DND-41 (cell line): ENCODE measurements around the gene WNK1.

Experiments
- ATAC-seq: fragments of 200-7000 bp; cut with Tn5 transposase; 3 replicates; pipeline ENCODE4 v1.9.1; 2021; ENCODE audit warnings: low read depth; ENCODE audit not compliant: insufficient read depth
- DNase-seq: peaks from one replicate; pipeline ENCODE4 v3.0.0-alpha.2; 2020
- H2AFZ ChIP-seq: 2 replicates; pipeline ENCODE4 v1.6.0; 2012; ENCODE audit warnings: low read depth, low read length
- H3K27ac ChIP-seq: 2 replicates; pipeline ENCODE4 v1.5.1; 2012; ENCODE audit warnings: low read length, inconsistent platforms
- H3K27me3 ChIP-seq: fragments of 200-600 bp; sonication (generic); 2 replicates; pipeline ENCODE4 v1.6.0; 2012; ENCODE audit warnings: low read length, mild to moderate bottlenecking, inconsistent platforms; ENCODE audit not compliant: insufficient read depth, poor library complexity
- H3K36me3 ChIP-seq: 2 replicates; pipeline ENCODE4 v1.5.1; 2012; ENCODE audit warnings: low read length, inconsistent platforms; ENCODE audit not compliant: insufficient read depth
- H3K4me1 ChIP-seq: 2 replicates; pipeline ENCODE4 v1.5.1; 2012; ENCODE audit warnings: mild to moderate bottlenecking, low read length; ENCODE audit not compliant: insufficient read depth
- H3K4me2 ChIP-seq: 2 replicates; pipeline ENCODE4 v1.6.0; 2012; ENCODE audit warnings: mild to moderate bottlenecking, moderate library complexity, low read length, inconsistent platforms; ENCODE audit not compliant: insufficient read depth
- H3K4me3 ChIP-seq, 2 experiments: fragments of 200-600 bp in 1 of 2; shearing (Covaris generic) in 1 of 2; 2 replicates each; pipeline ENCODE4 v1.5.1; 2012 to 2016; ENCODE audit warnings: inconsistent platforms in 2 of 2, low read length in 2 of 2, mild to moderate bottlenecking in 2 of 2, low read depth in 1 of 2, moderate library complexity in 1 of 2
- H3K79me2 ChIP-seq: 2 replicates; pipeline ENCODE4 v1.6.0; 2012; ENCODE audit warnings: low read length, inconsistent platforms; ENCODE audit not compliant: insufficient read depth
- H3K9ac ChIP-seq: 2 replicates; pipeline ENCODE4 v1.6.0; 2012; ENCODE audit warnings: low read depth, mild to moderate bottlenecking, inconsistent platforms, low read length, moderate library complexity
- H3K9me3 ChIP-seq: 2 replicates; pipeline ENCODE4 v1.5.1; 2012; ENCODE audit warnings: low read length, moderate library complexity, mild to moderate bottlenecking, inconsistent platforms; ENCODE audit not compliant: insufficient read depth, severe bottlenecking
- H4K20me1 ChIP-seq: 2 replicates; pipeline ENCODE4 v1.6.0; 2012; ENCODE audit warnings: low read length; ENCODE audit not compliant: insufficient read depth
- EZH2 ChIP-seq: IDR thresholded peaks from 3 replicates; pipeline ENCODE4 v1.6.1; 2012; ENCODE audit warnings: borderline replicate concordance, low read depth, mild to moderate bottlenecking, moderate library complexity, low read length, inconsistent platforms; ENCODE audit not compliant: severe bottlenecking
- TF ChIP-seq, protein P1 (sequence below): IDR thresholded peaks from 2 replicates; pipeline ENCODE4 v1.5.1; 2012; ENCODE audit warnings: borderline replicate concordance, low read length, moderate library complexity, mild to moderate bottlenecking; ENCODE audit not compliant: poor library complexity, severe bottlenecking; ENCODE audit errors: extremely low read depth

Gene WNK1

DNA sequence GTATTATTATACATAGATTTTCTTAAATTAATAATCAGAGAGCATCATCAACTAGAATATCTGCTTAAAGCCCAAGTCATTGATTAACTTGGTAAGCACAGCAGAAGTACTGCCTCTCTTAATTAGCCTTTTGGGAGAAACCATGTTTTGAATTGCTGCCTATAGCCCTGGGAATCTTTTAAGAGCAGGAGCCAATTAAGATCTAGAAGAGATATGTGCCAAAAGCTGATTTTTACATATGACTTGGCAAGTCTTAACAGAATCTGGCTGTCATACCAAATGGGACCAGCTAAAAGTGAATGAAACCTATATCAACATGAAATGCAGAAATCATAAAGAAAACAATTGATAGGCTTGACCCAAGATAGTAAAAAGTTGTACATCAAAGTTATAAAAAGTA lies 23.2 kb upstream of the WNK1 start:
- no peak for ATAC-seq
- no peaks in the 10 kb centered on the region for H3K4me1 ChIP-seq
- H3K4me2 ChIP-seq = no peak overlapping the region
- TF ChIP-seq, protein P1, sequence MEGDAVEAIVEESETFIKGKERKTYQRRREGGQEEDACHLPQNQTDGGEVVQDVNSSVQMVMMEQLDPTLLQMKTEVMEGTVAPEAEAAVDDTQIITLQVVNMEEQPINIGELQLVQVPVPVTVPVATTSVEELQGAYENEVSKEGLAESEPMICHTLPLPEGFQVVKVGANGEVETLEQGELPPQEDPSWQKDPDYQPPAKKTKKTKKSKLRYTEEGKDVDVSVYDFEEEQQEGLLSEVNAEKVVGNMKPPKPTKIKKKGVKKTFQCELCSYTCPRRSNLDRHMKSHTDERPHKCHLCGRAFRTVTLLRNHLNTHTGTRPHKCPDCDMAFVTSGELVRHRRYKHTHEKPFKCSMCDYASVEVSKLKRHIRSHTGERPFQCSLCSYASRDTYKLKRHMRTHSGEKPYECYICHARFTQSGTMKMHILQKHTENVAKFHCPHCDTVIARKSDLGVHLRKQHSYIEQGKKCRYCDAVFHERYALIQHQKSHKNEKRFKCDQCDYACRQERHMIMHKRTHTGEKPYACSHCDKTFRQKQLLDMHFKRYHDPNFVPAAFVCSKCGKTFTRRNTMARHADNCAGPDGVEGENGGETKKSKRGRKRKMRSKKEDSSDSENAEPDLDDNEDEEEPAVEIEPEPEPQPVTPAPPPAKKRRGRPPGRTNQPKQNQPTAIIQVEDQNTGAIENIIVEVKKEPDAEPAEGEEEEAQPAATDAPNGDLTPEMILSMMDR = no peak
- TF ChIP-seq EZH2 = no peak
- H3K79me2 ChIP-seq = no peaks in the 10 kb centered on the region
- no peak overlapping the region for H3K4me3 ChIP-seq
- H3K27me3 ChIP-seq = no peaks in the 10 kb centered on the region
- H2AFZ ChIP-seq = no peak overlapping the region
- no peak for DNase-seq
- no peaks in the 10 kb centered on the region for H4K20me1 ChIP-seq
- no peak overlapping the region for H3K27ac ChIP-seq
- H3K36me3 ChIP-seq = no peaks in the 10 kb centered on the region
- no peak overlapping the region for H3K9ac ChIP-seq
- H3K9me3 ChIP-seq = no peaks in the 10 kb centered on the region

DNA sequence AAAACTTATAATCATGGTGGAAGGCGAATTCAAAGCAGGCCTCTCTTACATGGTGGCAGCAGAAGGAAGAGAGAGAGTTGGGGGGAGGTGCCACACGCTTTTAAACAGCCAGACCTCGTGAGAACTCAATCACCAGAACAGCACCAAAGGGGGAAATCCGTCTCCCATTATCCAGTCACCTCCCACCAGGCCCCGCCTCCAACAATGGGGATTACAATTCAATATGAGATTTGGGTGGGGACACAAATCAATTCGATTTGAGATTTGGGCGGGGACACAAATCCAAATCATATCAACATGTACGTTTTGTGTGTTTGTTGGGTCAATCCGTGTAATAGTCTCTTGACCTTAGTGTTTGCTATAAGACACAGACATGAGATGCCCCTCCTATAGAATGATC lies 21.8 kb upstream of the WNK1 start:
- H2AFZ ChIP-seq = no peak overlapping the region

DNA sequence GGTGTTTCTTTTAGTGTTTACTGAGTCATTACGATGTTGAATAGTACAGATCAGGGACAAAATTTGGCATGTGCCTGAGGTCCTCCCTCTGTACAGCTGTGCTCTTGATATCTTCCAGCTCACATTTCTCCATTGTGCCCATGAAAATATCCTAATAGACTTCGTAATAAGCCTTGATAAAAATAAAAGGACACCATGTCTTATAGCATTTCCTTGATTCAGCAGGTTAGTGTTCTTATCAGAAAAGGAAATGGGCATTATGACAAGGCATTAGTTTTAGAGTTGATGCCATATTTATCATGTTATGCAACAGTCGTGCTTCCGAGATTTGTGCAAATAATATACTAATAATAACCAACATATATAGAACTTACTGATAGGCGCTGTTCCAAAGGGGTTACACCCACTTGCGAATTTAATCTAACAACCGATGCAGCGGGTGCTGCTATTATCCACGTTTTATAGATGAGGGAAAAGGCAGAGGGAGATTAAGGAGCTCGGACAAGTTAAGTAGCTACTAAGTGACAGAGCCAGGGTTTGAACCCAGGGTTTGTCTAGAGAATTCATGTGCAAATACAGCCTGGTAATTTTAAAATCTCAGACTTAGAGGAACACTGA lies 15.1 kb upstream of the WNK1 start:
- Histone ChIP-seq H3K36me3 (no peaks in the 10 kb centered on the region), H4K20me1 (no peaks in the 10 kb centered on the region), H3K9me3 (no peaks in the 10 kb centered on the region), H3K4me3 (no peak overlapping the region), H3K27ac (no peak overlapping the region), H2AFZ (no peak overlapping the region), H3K79me2 (no peaks in the 10 kb centered on the region), H3K4me1 (no peaks in the 10 kb centered on the region), H3K27me3 (no peaks in the 10 kb centered on the region), H3K4me2 (no peak overlapping the region), H3K9ac (no peak overlapping the region)
- TF ChIP-seq, protein P1 = no peak
- TF ChIP-seq EZH2 = no peak
- no peak for ATAC-seq
- no peak for DNase-seq

More for the DNA sequence above, 21.8 kb upstream of the WNK1 start:
- TF ChIP-seq, protein P1 = no peak
- TF ChIP-seq EZH2 = no peak
- no peaks in the 10 kb centered on the region for H3K9me3 ChIP-seq
- H3K36me3 ChIP-seq = no peaks in the 10 kb centered on the region
- no peak for ATAC-seq
- no peaks in the 10 kb centered on the region for H4K20me1 ChIP-seq
- no peaks in the 10 kb centered on the region for H3K27me3 ChIP-seq
- no peaks in the 10 kb centered on the region for H3K4me1 ChIP-seq
- H3K79me2 ChIP-seq = no peaks in the 10 kb centered on the region
- DNase-seq = no peak
- H3K27ac ChIP-seq = no peak overlapping the region
- H3K4me2 ChIP-seq = no peak overlapping the region
- no peak overlapping the region for H3K9ac ChIP-seq
- no peak overlapping the region for H3K4me3 ChIP-seq

DNA sequence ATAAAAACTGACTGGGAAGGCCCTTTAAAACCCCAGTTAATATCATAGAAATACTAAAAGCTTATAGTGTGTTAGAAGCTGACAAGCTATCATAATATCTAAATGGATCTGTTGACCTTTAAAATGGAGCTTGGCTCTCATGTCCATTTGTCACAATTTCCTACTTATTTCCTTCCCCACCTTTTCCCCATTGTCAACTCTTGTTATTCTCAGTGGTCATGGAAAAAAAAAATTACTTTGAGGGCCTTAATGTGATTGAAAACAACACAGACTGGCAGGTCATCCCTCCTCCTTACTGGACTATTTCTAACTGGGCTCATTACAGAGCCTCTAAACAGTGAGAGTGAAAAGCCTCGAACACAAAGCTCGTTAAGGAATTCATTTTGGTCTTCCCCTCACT lies 13.7 kb upstream of the WNK1 start:
- DNase-seq = no peak
- H3K27ac ChIP-seq = no peak overlapping the region
- ATAC-seq = no peak
- TF ChIP-seq EZH2 = no peak
- TF ChIP-seq, protein P1 = no peak
- no peaks in the 10 kb centered on the region for H3K27me3 ChIP-seq
- H3K36me3 ChIP-seq = no peaks in the 10 kb centered on the region
- H3K4me2 ChIP-seq = no peak overlapping the region
- no peak overlapping the region for H3K9ac ChIP-seq
- H2AFZ ChIP-seq = no peak overlapping the region
- H3K9me3 ChIP-seq = no peaks in the 10 kb centered on the region
- H3K4me3 ChIP-seq = no peak overlapping the region
- H3K79me2 ChIP-seq = no peaks in the 10 kb centered on the region
- no peaks in the 10 kb centered on the region for H4K20me1 ChIP-seq
- no peaks in the 10 kb centered on the region for H3K4me1 ChIP-seq
